Kidney glomerular epithelial cell (primary cell): ENCODE data around the gene TMEM184B.
A peak's percentile ranks its signal among the peaks of the same experiment; 100 is the strongest.
"Not testable (repeated sequence)": the region's sequence is repeated elsewhere in the genome, so short reads cannot be mapped to it uniquely, and the experiment has no call there.

Experiments used
- DNase-seq: peaks from one replicate; lab custom pipeline; 2025; lab: John Stamatoyannopoulos, UW

Gene TMEM184B

GRCh38 chr22:38248280-38248679, 24.5 kb downstream of the TMEM184B start:
- no peak for DNase-seq

GRCh38 chr22:38247713-38248112, 25.1 kb downstream of the TMEM184B start:
- DNase-seq = no peak

GRCh38 chr22:38246692-38247091, 26.1 kb downstream of the TMEM184B start:
- no peak for DNase-seq

- no peak for DNase-seq
These were observed 26.7 kb downstream of the TMEM184B start for GRCh38 chr22:38246046-38246658.

GRCh38 chr22:38244106-38244505, 28.7 kb downstream of the TMEM184B start:
- no peak for DNase-seq

- DNase-seq = no peak
These were observed 29.6 kb downstream of the TMEM184B start for GRCh38 chr22:38243007-38243765.

GRCh38 chr22:38240734-38241252, 32.0 kb downstream of the TMEM184B start:
- peak; percentile 72 for DNase-seq

- no peak for DNase-seq
These were observed 33.6 kb downstream of the TMEM184B start for GRCh38 chr22:38239101-38239761.

- no peak for DNase-seq
These were observed 34.2 kb downstream of the TMEM184B start for GRCh38 chr22:38238519-38239071.

GRCh38 chr22:38236786-38237185, 36.0 kb downstream of the TMEM184B start:
- no peak for DNase-seq

- DNase-seq = no peak
These were observed 37.5 kb downstream of the TMEM184B start for GRCh38 chr22:38235240-38235850.

- not testable (repeated sequence) for DNase-seq
These were observed 39.0 kb downstream of the TMEM184B start for GRCh38 chr22:38233856-38234255.

GRCh38 chr22:38233427-38233826, 39.4 kb downstream of the TMEM184B start:
- DNase-seq = no peak

- DNase-seq = no peak
These were observed 40.6 kb downstream of the TMEM184B start for GRCh38 chr22:38232196-38232595.

- no peak for DNase-seq
These were observed 41.9 kb downstream of the TMEM184B start for GRCh38 chr22:38230916-38231315.

GRCh38 chr22:38230108-38230825, 42.5 kb downstream of the TMEM184B start:
- DNase-seq = peak; percentile 25

GRCh38 chr22:38228873-38229740, 43.7 kb downstream of the TMEM184B start:
- peak; percentile 29 for DNase-seq

- DNase-seq = no peak
These were observed 44.4 kb downstream of the TMEM184B start for GRCh38 chr22:38228326-38228872.

- no peak for DNase-seq
These were observed 45.8 kb downstream of the TMEM184B start for GRCh38 chr22:38226853-38227649.
